ENCODE results near the gene B4GALT2. TPM values are rescaled to one million over a fixed set of nuclear protein-coding genes. Genes with fewer than 3 reads are reported as not detected.

Gene B4GALT2
- total RNA-seq, 1 donor from 2014 or later = 23.7 TPM

DNA sequence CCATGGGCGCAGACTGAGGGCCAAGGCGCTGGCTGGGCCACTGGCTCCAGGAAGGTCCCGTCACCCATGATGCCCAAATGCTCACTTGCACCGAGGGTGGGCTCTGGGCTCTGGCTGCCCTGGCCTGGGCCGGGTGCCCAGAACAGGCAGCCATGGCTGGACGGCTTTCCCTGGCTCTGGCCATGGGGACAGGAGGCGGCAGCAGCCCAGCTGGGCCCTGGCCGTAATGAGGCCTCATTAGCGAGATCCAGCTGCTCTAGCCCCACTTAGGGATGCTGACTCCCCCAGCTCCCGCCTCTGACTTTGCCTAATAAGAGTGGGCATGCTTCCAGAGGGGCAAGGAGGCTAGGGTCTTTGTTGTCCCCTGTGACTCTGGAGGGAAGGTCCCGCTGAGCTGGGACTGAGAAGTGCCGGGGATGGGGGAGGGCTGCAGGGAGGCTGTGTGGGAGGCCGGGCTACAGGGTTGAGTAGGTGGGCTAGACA lies 40.5 kb downstream of the B4GALT2 start:
- Histone ChIP-seq H3K27me3 (no peaks in the 10 kb centered on the region), H4K20me1 (ENCODE audit: low read depth) (peaks cover 4% of the 10 kb centered on the region), H3K27ac (peak overlapping the region; percentile 16), H3K4me2 (no peak overlapping the region), H3K79me2 (ENCODE audit: low read depth) (no peaks in the 10 kb centered on the region), H3K9ac (no peak overlapping the region), H3F3A (ENCODE audit: low read depth) (no peaks in the 10 kb centered on the region), H2AFZ (replicated peaks) (no peak overlapping the region), H3K9me3 (ENCODE audit: low read depth) (no peaks in the 10 kb centered on the region), H3K4me1 (peaks cover 20% of the 10 kb centered on the region), H3K36me3 (no peaks in the 10 kb centered on the region), H3K4me3 (no peak overlapping the region)
- Mint-ChIP-seq H3K4me3 (no peak overlapping the region), H3K27ac (no peak overlapping the region), H3K27me3 (ENCODE audit: insufficient read depth, low read depth) (peaks cover 4% of the 10 kb centered on the region), H3K9me3 (no peaks in the 10 kb centered on the region), H3K36me3 (peaks cover 6% of the 10 kb centered on the region), H3K4me1 (peaks cover 38% of the 10 kb centered on the region)
- peak; percentile 45 for DNase-seq (ENCODE audit: low spot score)
- no peak for TF ChIP-seq EZH2 (IDR thresholded peaks at IDR 0.05)
- TF ChIP-seq EZH2phosphoT487 (IDR thresholded peaks at IDR 0.05) = no peak
- TF ChIP-seq, protein P1, sequence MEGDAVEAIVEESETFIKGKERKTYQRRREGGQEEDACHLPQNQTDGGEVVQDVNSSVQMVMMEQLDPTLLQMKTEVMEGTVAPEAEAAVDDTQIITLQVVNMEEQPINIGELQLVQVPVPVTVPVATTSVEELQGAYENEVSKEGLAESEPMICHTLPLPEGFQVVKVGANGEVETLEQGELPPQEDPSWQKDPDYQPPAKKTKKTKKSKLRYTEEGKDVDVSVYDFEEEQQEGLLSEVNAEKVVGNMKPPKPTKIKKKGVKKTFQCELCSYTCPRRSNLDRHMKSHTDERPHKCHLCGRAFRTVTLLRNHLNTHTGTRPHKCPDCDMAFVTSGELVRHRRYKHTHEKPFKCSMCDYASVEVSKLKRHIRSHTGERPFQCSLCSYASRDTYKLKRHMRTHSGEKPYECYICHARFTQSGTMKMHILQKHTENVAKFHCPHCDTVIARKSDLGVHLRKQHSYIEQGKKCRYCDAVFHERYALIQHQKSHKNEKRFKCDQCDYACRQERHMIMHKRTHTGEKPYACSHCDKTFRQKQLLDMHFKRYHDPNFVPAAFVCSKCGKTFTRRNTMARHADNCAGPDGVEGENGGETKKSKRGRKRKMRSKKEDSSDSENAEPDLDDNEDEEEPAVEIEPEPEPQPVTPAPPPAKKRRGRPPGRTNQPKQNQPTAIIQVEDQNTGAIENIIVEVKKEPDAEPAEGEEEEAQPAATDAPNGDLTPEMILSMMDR (IDR thresholded peaks at IDR 0.05) = no peak

DNA sequence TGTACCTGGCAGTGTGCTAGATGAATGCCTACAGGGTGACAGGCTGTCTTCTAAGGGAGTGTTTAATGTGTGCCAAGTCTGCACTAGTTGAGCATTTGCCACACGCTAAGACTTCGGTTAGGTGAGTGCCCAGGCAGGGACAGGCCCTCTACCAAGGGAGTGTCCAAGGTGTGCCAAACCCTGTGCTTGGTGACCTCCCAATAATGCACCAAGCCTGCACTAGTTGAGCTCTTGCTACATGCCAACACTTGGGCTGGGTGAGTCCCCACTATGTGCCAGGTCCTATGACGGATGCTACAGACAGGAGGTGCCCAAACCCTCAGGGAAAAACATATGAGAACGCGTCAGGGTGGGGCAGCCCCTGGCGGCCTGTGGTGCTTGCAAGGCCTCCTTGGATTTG lies 41.5 kb downstream of the B4GALT2 start:
- H3K9me3 Mint-ChIP-seq = no peaks in the 10 kb centered on the region
- Histone ChIP-seq H3F3A (ENCODE audit: low read depth) (no peaks in the 10 kb centered on the region), H3K79me2 (ENCODE audit: low read depth) (no peaks in the 10 kb centered on the region), H2AFZ (replicated peaks) (no peak overlapping the region), H3K9me3 (ENCODE audit: low read depth) (no peaks in the 10 kb centered on the region), H3K9ac (no peak overlapping the region), H3K36me3 (no peaks in the 10 kb centered on the region), H3K27ac (no peak overlapping the region), H3K4me2 (no peak overlapping the region), H3K27me3 (no peaks in the 10 kb centered on the region), H3K4me3 (no peak overlapping the region), H4K20me1 (ENCODE audit: low read depth) (peaks cover 3% of the 10 kb centered on the region), H3K4me1 (peaks cover 18% of the 10 kb centered on the region)
- no peak overlapping the region for H3K4me3 Mint-ChIP-seq
- peaks cover 34% of the 10 kb centered on the region for H3K4me1 Mint-ChIP-seq
- DNase-seq (ENCODE audit: low spot score) = no peak
- no peak overlapping the region for H3K27ac Mint-ChIP-seq
- H3K36me3 Mint-ChIP-seq = peaks cover 10% of the 10 kb centered on the region
- TF ChIP-seq, protein P1 (IDR thresholded peaks at IDR 0.05) = no peak
- no peak for TF ChIP-seq EZH2phosphoT487 (IDR thresholded peaks at IDR 0.05)
- TF ChIP-seq EZH2 (IDR thresholded peaks at IDR 0.05) = no peak
- H3K27me3 Mint-ChIP-seq (ENCODE audit: insufficient read depth, low read depth) = peaks cover 8% of the 10 kb centered on the region

DNA sequence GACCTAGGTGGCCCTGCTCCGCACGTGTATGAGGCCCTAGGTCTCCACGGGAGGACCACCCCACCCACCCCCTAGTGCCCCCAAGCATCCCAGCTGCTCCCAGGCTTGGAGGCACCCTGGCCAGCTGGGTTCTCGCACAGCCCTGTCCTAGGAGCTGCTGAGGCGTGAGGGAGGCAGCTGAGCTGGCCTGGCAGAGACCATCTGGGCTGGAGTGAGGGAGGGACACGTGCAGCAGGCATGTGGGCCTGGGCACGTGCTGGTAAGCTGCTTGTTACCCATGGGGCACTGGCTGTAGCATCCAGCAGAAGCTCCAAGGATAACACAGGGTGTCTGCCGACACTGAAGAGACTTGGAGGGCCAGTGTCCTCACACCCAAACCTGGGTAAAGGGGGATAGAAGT lies 42.1 kb downstream of the B4GALT2 start:
- no peaks in the 10 kb centered on the region for H3K27me3 ChIP-seq
- H3K79me2 ChIP-seq (ENCODE audit: low read depth) = no peaks in the 10 kb centered on the region
- no peak for TF ChIP-seq EZH2phosphoT487 (IDR thresholded peaks at IDR 0.05)
- no peak for TF ChIP-seq EZH2 (IDR thresholded peaks at IDR 0.05)
- TF ChIP-seq, protein P1 (IDR thresholded peaks at IDR 0.05) = no peak
- peaks cover 8% of the 10 kb centered on the region for H3K27me3 Mint-ChIP-seq (ENCODE audit: insufficient read depth, low read depth)
- no peak overlapping the region for H3K9ac ChIP-seq
- H3K36me3 ChIP-seq = no peaks in the 10 kb centered on the region
- no peak overlapping the region for H2AFZ ChIP-seq (replicated peaks)
- DNase-seq (ENCODE audit: low spot score) = no peak
- H3K36me3 Mint-ChIP-seq = peaks cover 10% of the 10 kb centered on the region
- peaks cover 11% of the 10 kb centered on the region for H3K4me1 ChIP-seq
- H3K4me1 Mint-ChIP-seq = peaks cover 28% of the 10 kb centered on the region
- H3K27ac Mint-ChIP-seq = no peak overlapping the region
- no peaks in the 10 kb centered on the region for H3F3A ChIP-seq (ENCODE audit: low read depth)
- no peaks in the 10 kb centered on the region for H3K9me3 Mint-ChIP-seq
- H3K27ac ChIP-seq = no peak overlapping the region
- no peak overlapping the region for H3K4me2 ChIP-seq
- H3K9me3 ChIP-seq (ENCODE audit: low read depth) = no peaks in the 10 kb centered on the region
- H3K4me3 ChIP-seq = no peak overlapping the region
- H4K20me1 ChIP-seq (ENCODE audit: low read depth) = peaks cover 3% of the 10 kb centered on the region
- no peak overlapping the region for H3K4me3 Mint-ChIP-seq
